ENCODE measurements around the gene CNTNAP2.

DNA sequence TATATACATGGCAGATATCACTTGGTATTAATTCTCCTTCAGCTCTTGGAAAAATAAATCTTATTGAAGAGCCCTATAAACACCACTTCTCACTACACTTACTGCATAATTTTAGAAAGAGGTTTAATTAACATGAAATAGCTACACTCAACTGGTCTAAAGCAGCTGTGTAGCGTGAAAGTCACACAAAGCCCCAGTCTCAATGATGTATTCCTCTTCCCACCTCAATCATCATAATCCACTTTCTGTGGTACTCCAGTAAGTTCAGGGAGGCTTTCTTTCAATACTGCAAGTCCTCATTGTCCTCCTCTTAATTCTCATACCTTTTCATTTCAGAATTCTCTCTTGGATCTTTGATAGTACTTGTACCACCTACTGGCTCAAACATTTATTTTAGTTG is 688.0 kb downstream of the CNTNAP2 start:
- TF ChIP-seq EZH2 (IDR thresholded peaks at IDR 0.05; ENCODE audit: low read depth, low read length, severe bottlenecking) (no peak), POLR2A (IDR thresholded peaks at IDR 0.05; ENCODE audit: control extremely low read depth in 1 of 2, low read depth in 2 of 2, low read length in 2 of 2) (no peak), JUND (IDR thresholded peaks at IDR 0.05; ENCODE audit: low read length) (no peak), CHD1 (IDR thresholded peaks at IDR 0.05; ENCODE audit: low read depth, low read length) (no peak), CEBPB (IDR thresholded peaks at IDR 0.05; ENCODE audit: low read depth, low read length) (no peak), SUZ12 (IDR thresholded peaks at IDR 0.05; ENCODE audit: low read length) (no peak), SP1 (IDR thresholded peaks at IDR 0.05; ENCODE audit: low read depth, low read length) (no peak), TAF1 (IDR thresholded peaks at IDR 0.05; ENCODE audit: low read depth, low read length) (no peak), RNF2 (IDR thresholded peaks at IDR 0.05; ENCODE audit: borderline replicate concordance, low read depth, low read length, missing control alignments, poor library complexity, severe bottlenecking) (no peak)
